ENCODE measurements around the gene LRRTM4.
"Not testable (repeated sequence)": the region's sequence is repeated elsewhere in the genome, so short reads cannot be mapped to it uniquely, and the experiment has no call there.

DNA sequence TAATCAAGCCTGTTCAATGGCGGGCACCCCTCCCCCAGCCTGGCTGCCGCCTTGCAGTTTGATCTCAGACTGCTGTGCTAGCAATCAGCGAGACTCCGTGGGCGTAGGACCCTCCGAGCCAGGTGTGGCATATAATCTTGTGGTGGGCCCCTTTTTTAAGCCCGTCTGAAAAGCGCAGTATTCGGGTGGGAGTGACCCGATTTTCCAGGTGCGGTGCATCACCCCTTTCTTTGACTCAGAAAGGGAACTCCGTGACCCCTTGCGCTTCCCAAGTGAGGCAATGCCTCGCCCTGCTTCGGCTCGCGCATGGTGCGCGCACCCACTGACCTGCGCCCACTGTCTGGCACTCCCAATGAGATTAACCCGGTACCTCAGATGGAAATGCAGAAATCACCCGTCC is 740.9 kb downstream of the LRRTM4 start:
- TF ChIP-seq EZH2 (IDR thresholded peaks at IDR 0.05; ENCODE audit: low read depth, unreplicated experiment): not testable (repeated sequence)
- TF ChIP-seq, protein P1, sequence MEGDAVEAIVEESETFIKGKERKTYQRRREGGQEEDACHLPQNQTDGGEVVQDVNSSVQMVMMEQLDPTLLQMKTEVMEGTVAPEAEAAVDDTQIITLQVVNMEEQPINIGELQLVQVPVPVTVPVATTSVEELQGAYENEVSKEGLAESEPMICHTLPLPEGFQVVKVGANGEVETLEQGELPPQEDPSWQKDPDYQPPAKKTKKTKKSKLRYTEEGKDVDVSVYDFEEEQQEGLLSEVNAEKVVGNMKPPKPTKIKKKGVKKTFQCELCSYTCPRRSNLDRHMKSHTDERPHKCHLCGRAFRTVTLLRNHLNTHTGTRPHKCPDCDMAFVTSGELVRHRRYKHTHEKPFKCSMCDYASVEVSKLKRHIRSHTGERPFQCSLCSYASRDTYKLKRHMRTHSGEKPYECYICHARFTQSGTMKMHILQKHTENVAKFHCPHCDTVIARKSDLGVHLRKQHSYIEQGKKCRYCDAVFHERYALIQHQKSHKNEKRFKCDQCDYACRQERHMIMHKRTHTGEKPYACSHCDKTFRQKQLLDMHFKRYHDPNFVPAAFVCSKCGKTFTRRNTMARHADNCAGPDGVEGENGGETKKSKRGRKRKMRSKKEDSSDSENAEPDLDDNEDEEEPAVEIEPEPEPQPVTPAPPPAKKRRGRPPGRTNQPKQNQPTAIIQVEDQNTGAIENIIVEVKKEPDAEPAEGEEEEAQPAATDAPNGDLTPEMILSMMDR (conservative IDR thresholded peaks at IDR 0.05; ENCODE audit: low read depth in 2 of 2): not testable (repeated sequence)
